ENCODE data around the gene CCDC127.
"Not testable (repeated sequence)": the region's sequence is repeated elsewhere in the genome, so short reads cannot be mapped to it uniquely, and the experiment has no call there.

DNA sequence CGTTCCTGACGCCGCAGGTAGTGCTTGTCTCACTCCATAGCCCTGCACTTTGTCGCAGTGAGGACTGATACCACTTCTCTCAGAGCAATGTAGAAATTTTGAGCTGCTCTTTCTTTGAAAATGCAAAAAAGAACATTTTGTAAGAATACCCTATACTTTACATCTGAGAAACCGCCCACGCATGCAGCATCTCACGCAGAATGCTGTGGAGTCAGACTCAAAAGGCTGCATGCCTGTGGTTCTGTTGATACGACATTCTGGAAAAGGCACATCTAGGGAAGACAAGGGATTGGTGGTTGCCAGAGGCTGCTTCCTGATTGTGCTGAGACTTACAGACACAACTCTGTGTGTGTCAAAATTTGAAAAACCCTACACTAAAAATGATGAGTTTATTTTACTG is 20.0 kb upstream of the CCDC127 start:
- TF ChIP-seq, protein P1, sequence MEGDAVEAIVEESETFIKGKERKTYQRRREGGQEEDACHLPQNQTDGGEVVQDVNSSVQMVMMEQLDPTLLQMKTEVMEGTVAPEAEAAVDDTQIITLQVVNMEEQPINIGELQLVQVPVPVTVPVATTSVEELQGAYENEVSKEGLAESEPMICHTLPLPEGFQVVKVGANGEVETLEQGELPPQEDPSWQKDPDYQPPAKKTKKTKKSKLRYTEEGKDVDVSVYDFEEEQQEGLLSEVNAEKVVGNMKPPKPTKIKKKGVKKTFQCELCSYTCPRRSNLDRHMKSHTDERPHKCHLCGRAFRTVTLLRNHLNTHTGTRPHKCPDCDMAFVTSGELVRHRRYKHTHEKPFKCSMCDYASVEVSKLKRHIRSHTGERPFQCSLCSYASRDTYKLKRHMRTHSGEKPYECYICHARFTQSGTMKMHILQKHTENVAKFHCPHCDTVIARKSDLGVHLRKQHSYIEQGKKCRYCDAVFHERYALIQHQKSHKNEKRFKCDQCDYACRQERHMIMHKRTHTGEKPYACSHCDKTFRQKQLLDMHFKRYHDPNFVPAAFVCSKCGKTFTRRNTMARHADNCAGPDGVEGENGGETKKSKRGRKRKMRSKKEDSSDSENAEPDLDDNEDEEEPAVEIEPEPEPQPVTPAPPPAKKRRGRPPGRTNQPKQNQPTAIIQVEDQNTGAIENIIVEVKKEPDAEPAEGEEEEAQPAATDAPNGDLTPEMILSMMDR (IDR thresholded peaks at IDR 0.05) = not testable (repeated sequence)
- not testable (repeated sequence) for TF ChIP-seq POLR2A, EP300 (IDR thresholded peaks at IDR 0.05)
